ENCODE measurements around the gene SHISA9. TPM values are rescaled to one million over a fixed set of nuclear protein-coding genes. Genes with fewer than 3 reads are reported as not detected.

The SHISA9 gene
- polyA plus RNA-seq, 2 of the 4 experiments (the other 2 are of a cell fraction) = 0.16 TPM; not detected in 1

DNA sequence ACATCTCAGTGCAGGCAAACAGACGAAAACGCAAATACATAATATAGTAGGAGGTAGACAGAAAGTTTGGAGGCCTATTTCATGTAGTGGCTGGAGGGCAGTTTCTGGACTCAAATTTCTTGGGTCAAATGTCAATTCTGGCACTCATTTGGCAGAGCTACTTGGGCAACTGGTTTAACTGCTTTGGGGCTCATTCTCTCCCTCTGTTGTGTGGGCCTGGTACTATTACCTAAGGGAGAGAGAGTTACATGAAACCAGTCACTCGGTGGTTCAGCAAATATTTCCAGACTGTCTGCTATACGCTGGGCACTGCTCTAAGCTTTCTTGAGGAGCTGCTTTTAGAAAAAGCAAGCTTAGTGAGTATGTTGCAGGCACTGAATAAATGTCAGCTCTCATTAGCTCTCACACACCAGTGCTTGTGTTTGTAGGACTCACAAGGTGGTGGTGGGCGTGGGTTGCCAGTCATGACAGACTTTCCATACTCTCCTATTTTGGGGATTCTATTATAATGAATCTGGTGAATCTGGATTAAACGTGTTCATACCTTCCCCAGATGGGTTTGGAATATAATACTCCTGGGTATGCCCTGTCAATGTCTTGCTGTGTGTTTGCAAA is 1.8 kb upstream of the SHISA9 start (continued):
- TF ChIP-seq, protein P1, sequence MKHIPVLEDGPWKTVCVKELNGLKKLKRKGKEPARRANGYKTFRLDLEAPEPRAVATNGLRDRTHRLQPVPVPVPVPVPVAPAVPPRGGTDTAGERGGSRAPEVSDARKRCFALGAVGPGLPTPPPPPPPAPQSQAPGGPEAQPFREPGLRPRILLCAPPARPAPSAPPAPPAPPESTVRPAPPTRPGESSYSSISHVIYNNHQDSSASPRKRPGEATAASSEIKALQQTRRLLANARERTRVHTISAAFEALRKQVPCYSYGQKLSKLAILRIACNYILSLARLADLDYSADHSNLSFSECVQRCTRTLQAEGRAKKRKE (CRISPR knock-in tag; IDR thresholded peaks at IDR 0.05; ENCODE audit: low read depth) = no peak
- no peak for TF ChIP-seq RARB (CRISPR knock-in tag; IDR thresholded peaks at IDR 0.05)
- TF ChIP-seq EHF (CRISPR knock-in tag; IDR thresholded peaks at IDR 0.05) = no peak
- no peak for TF ChIP-seq TFCP2L1 (CRISPR knock-in tag; IDR thresholded peaks at IDR 0.05)

- no peak for ATAC-seq
- no peak for TF ChIP-seq TP53 (CRISPR knock-in tag; IDR thresholded peaks at IDR 0.05)
- TF ChIP-seq EHMT2 (IDR thresholded peaks at IDR 0.05; ENCODE audit: low read depth) = no peak
- TF ChIP-seq SMC3 (IDR thresholded peaks at IDR 0.05) = no peak
- TF ChIP-seq HOXA7 (CRISPR knock-in tag; IDR thresholded peaks at IDR 0.05) = no peak
- TF ChIP-seq KDM5A (IDR thresholded peaks at IDR 0.05) = no peak
- TF ChIP-seq ZC3H11A (IDR thresholded peaks at IDR 0.05) = no peak
- TF ChIP-seq ESRRA (IDR thresholded peaks at IDR 0.05; ENCODE audit: borderline replicate concordance, low read length) = no peak
- ChIA-PET POLR2A (no interaction called here), CTCF (interaction anchor here (0.5 kb wide), 1 partner anchor 45 kb away, joined by 3 read pairs; no protein-coding TSS in a partner anchor)
- WGBS (ENCODE audit: missing lambda C conversion rate) = 57% methylated on average over 7 of the region's 7 CpGs
- H3K4me2 ChIP-seq = no peak overlapping the region
- no peak overlapping the region for H3K27ac ChIP-seq
- FAIRE-seq = no peak
- no peaks in the 10 kb centered on the region for H3K4me1 ChIP-seq
- H3K9me3 ChIP-seq = no peaks in the 10 kb centered on the region
- no peak for DNase-seq (ENCODE audit: low read depth in 1 of 2, low spot score in 1 of 2)
- no peak overlapping the region for H3K4me3 ChIP-seq
These were observed 1.2 kb upstream of the SHISA9 start for GRCh38 chr16:12900156-12900555.

- 70% methylated on average over 32 of the region's 37 CpGs for WGBS (ENCODE audit: missing lambda C conversion rate)
- CTCF ChIA-PET = no interaction called here
- H3K4me3 ChIP-seq = no peak overlapping the region
- ATAC-seq (peak; percentile 5 to 37; a peak in 3 of 6 replicates), DNase-seq (ENCODE audit: low read depth in 1 of 2, low spot score in 1 of 2) (no peak), FAIRE-seq (no peak)
- no peak overlapping the region for H3K27ac ChIP-seq
- H3K4me1 ChIP-seq = no peaks in the 10 kb centered on the region
- H3K9me3 ChIP-seq = no peaks in the 10 kb centered on the region
- POLR2A ChIA-PET = no interaction called here
- H3K4me2 ChIP-seq = peak overlapping the region; percentile 58
- TF ChIP-seq SREBF2 (IDR thresholded peaks at IDR 0.05) (no peak), TP53 (CRISPR knock-in tag; IDR thresholded peaks at IDR 0.05) (no peak), CBX2 (IDR thresholded peaks at IDR 0.05; ENCODE audit: borderline replicate concordance, low read depth) (no peak), PBX3 (IDR thresholded peaks at IDR 0.05) (no peak), EP300 (IDR thresholded peaks at IDR 0.05) (no peak), HOXA7 (CRISPR knock-in tag; IDR thresholded peaks at IDR 0.05) (no peak), MAZ (IDR thresholded peaks at IDR 0.05; ENCODE audit: borderline replicate concordance, low read depth, low read length) (no peak), MYC (IDR thresholded peaks at IDR 0.05; ENCODE audit: borderline replicate concordance, low read length) (no peak), HDAC2 (IDR thresholded peaks at IDR 0.05) (no peak), HEYL (CRISPR knock-in tag; IDR thresholded peaks at IDR 0.05) (no peak), HOXB13 (CRISPR knock-in tag; IDR thresholded peaks at IDR 0.05; ENCODE audit: low read depth) (no peak)
These were observed 697 bp upstream of the SHISA9 start for GRCh38 chr16:12900599-12901203.

GRCh38 chr16:12901204-12901596 is 198 bp upstream of the SHISA9 start:
- no peak overlapping the region for H3K4me3 ChIP-seq
- H3K4me1 ChIP-seq = no peaks in the 10 kb centered on the region
- no peak for TF ChIP-seq FOSL2 (IDR thresholded peaks at IDR 0.05)
- TF ChIP-seq FOSL2 (CRISPR knock-in tag; IDR thresholded peaks at IDR 0.05) = no peak
- TF ChIP-seq HOXA7 (CRISPR knock-in tag; IDR thresholded peaks at IDR 0.05) = no peak
- TF ChIP-seq CTCF (IDR thresholded peaks at IDR 0.05) = no peak
- no peak for TF ChIP-seq NPAS2 (CRISPR knock-in tag; IDR thresholded peaks at IDR 0.05; ENCODE audit: borderline replicate concordance)
- TF ChIP-seq CHD4 (IDR thresholded peaks at IDR 0.05; ENCODE audit: borderline replicate concordance) = no peak
- TF ChIP-seq PBX3 (IDR thresholded peaks at IDR 0.05) = no peak
- H3K4me2 ChIP-seq = peak overlapping the region; percentile 58
- POLR2A ChIA-PET = no interaction called here
- ATAC-seq (peak; percentile 5 to 65; a peak in 3 of 6 replicates), FAIRE-seq (no peak), DNase-seq (ENCODE audit: low read depth in 1 of 2, low spot score in 1 of 2) (no peak)
- no peak overlapping the region for H3K27ac ChIP-seq
- H3K9me3 ChIP-seq = no peaks in the 10 kb centered on the region
- CTCF ChIA-PET = interaction anchor here (0.6 kb wide), 1 partner anchor 973 kb away, joined by 3 read pairs; no protein-coding TSS in a partner anchor
- 59% methylated on average over 25 of the region's 34 CpGs for WGBS (ENCODE audit: missing lambda C conversion rate)

Data from A549 (cell line).